ENCODE data around the gene PRKAG2. TPM values are rescaled to one million over a fixed set of nuclear protein-coding genes. Genes with fewer than 3 reads are reported as not detected.
A peak's percentile ranks its signal among the peaks of the same experiment; 100 is the strongest.

Gene PRKAG2
- total and polyA plus RNA-seq, 2 of the 8 experiments (the other 6 are each of a cell fraction or from before 2014, with no cell fraction given): 7.5 to 18.1 TPM

- TF ChIP-seq TBP (IDR thresholded peaks at IDR 0.05; ENCODE audit: low read depth, low read length): peak; percentile 19; the same call in 1 of the 2 replicates
- TF ChIP-seq, protein P1, sequence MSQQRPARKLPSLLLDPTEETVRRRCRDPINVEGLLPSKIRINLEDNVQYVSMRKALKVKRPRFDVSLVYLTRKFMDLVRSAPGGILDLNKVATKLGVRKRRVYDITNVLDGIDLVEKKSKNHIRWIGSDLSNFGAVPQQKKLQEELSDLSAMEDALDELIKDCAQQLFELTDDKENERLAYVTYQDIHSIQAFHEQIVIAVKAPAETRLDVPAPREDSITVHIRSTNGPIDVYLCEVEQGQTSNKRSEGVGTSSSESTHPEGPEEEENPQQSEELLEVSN (IDR thresholded peaks at IDR 0.05): peak; percentile 98
- no peak; the same call in 1 of the 2 replicates for TF ChIP-seq SP4 (IDR thresholded peaks at IDR 0.05; ENCODE audit: low read length)
- 0 out of 2 replicates have a peak, but pooled peaks have one; percentile 8 for TF ChIP-seq TEAD4 (IDR thresholded peaks at IDR 0.05; ENCODE audit: low read depth, low read length)
- TF ChIP-seq NANOG (IDR thresholded peaks at IDR 0.05; ENCODE audit: insufficient read depth, low read depth, low read length, poor library complexity, severe bottlenecking): peak; percentile 38
- peak; percentile 91 for TF ChIP-seq CREB1 (IDR thresholded peaks at IDR 0.05)
These were observed 357.0 kb downstream of the PRKAG2 start, which contains the start of gene RHEB (continued) for GRCh38 chr7:151519765-151520418.

Data from H1 (cell line).